Astrocyte (in vitro differentiated cells and primary cell): ENCODE data around the gene ERC1.

Experiments used
- EZH2 ChIP-seq: IDR thresholded peaks from 2 replicates; pipeline ENCODE4 v1.6.1; 2012; ENCODE audit warnings: mild to moderate bottlenecking, low read length, inconsistent platforms; ENCODE audit not compliant: insufficient read depth
- TF ChIP-seq, protein P1 (sequence below): IDR thresholded peaks from 2 replicates; pipeline ENCODE4 v1.5.1; 2011; ENCODE audit warnings: low read depth, mild to moderate bottlenecking, inconsistent platforms, low read length, moderate library complexity; ENCODE audit not compliant: insufficient read depth

DNA sequence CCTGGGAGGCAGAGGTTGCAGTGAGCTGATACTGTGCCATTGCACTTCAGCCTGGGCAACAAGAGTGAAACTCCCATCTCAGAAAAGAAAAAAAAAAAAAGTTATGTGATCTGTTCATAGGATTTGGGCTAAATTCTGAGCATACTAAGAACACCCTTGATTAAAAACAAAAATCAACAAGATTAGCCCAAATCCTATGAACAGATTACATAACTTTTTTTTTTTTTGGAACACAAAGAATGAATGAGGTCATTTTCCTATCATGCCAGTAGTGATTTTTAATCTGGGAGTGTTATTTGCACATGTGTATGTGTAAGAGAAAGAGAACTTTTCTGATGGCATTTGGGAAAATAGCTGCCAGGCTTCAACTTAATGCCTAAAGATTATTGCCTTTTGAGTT, 208.7 kb downstream of the ERC1 start:
- TF ChIP-seq, protein P1, sequence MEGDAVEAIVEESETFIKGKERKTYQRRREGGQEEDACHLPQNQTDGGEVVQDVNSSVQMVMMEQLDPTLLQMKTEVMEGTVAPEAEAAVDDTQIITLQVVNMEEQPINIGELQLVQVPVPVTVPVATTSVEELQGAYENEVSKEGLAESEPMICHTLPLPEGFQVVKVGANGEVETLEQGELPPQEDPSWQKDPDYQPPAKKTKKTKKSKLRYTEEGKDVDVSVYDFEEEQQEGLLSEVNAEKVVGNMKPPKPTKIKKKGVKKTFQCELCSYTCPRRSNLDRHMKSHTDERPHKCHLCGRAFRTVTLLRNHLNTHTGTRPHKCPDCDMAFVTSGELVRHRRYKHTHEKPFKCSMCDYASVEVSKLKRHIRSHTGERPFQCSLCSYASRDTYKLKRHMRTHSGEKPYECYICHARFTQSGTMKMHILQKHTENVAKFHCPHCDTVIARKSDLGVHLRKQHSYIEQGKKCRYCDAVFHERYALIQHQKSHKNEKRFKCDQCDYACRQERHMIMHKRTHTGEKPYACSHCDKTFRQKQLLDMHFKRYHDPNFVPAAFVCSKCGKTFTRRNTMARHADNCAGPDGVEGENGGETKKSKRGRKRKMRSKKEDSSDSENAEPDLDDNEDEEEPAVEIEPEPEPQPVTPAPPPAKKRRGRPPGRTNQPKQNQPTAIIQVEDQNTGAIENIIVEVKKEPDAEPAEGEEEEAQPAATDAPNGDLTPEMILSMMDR, result no peak
- TF ChIP-seq EZH2, result no peak
